GM21390 (cell line): ENCODE results near the gene PPME1.

Experiments
- ATAC-seq: cut with Tn5 transposase; IDR thresholded peaks from one replicate; pipeline ENCODE4 v1.9.1; 2021; ENCODE audit not compliant: unreplicated experiment

The PPME1 gene

GRCh38 chr11:74221816-74222215, 50.7 kb downstream of the PPME1 start:
- no peak for ATAC-seq

DNA sequence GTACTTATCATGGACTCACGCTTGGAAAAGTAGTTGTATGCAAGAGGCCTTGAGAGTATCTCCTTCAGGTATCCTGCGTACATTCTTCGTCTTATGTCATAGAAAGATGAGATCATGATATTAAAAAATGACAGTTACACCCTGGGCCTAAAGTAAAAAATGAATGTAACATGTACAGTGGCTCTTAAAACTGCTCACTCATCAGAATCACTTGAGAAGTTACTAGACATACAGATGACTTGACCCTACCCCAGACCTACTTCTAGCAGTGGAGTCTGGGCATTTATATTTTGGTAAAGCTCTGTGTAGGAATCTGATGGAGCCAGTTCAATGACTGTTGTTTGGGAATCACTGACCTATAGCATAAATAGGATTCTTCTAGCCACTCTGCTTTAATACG, 54.5 kb downstream of the PPME1 start:
- ATAC-seq: no peak

DNA sequence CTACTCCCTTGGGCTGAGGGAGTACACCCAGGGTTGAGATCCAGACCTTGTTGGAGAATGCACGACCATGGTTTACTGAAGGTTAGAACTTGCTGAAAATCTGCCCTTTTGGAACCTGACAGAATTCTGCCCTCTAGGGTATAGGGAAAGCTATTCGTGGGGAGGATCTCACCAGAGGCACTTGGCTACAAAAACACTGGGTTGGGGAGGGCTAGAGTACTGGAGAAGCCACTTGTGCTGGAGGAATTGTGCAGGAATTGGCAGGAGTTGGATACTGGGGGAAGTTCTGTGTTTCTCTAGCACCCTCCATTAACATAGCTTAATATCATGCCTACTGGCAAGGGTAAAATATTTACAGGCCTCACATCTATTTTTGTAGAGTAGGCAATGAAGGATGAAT, 55.8 kb downstream of the PPME1 start:
- ATAC-seq: no peak

GRCh38 chr11:74232311-74232950, 61.3 kb downstream of the PPME1 start:
- no peak for ATAC-seq

DNA sequence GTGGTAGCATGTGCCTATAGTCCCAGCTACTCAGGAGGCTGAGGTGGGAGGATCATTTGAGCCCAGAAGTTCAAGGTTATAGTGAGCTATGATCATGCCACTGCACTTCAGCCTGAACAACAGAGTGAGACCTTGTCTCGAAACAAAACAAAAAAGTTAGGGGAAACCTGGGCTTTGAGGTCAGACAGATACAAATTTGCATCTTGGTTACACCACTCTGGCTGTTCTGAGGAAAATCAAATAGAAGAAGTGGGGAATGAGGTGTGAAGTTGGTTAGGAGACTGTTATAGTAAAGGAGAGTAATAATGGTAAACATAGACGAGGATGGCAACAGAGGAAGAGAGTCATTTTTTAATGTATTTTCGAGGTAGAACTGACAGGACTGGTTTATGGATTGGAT, 62.6 kb downstream of the PPME1 start:
- no peak for ATAC-seq

GRCh38 chr11:74235121-74235520, 64.0 kb downstream of the PPME1 start:
- ATAC-seq: no peak

DNA sequence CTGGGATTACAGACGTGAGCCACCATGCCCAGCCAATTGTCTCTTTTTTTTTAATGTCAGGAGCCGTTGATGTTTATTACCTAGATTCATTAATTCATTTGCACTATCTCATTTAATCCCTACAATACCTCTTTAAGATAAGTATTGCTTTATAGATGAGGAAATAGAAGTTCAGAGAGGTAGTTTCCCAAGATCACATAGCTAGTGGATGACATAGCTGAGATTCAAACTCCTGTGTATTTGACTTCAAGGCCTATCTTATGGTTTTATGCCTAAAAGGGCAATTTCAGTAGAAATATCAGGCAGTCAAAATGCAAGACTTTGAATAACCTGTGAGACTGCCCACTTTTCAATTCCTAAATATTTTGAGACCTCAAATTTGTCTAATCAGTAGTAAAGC, 66.5 kb downstream of the PPME1 start:
- ATAC-seq: no peak

GRCh38 chr11:74238243-74238642, 67.2 kb downstream of the PPME1 start:
- ATAC-seq: no peak

GRCh38 chr11:74248469-74248868, 77.4 kb downstream of the PPME1 start:
- ATAC-seq: no peak

DNA sequence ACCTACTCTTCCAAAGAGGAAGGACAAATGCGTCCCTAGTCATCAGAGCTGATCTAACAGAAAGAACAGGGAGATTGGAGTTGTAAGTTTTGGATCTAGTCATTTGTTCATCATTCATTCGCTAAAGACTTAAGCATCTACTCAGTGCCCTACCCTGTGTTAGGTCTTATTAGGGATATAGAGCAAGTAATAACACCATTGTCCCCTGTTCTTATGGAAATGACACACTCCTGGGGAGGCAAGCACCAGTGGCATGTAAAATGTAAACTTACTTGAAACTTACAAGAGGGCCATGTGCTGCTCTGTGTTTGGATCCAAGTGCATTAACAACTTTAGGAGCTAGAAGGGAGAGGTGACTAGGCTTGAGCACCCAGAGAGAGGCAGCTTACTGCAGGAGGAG, 78.4 kb downstream of the PPME1 start:
- no peak for ATAC-seq

DNA sequence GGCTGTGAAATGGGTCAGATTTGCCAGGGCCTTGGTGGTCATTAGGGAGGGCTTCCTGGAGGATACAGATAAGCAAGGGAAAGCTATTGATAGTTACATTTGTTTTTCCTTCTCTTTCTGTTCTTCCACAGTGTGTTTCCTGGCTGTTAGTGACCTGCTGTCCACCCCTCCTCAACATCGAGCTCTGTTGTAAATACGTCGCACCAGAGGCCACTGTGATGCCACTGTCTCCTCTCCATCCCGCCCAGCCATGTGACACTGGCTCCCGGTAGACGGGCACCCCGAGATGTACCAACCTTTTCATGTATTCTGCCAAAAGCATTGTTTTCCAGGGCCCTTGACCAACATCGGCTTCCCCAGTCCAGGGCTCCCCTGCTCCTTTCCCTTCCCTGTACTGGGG, 82.3 kb downstream of the PPME1 start:
- ATAC-seq: no peak

- no peak for ATAC-seq
Observed at GRCh38 chr11:74255741-74256375, 84.8 kb downstream of the PPME1 start.

DNA sequence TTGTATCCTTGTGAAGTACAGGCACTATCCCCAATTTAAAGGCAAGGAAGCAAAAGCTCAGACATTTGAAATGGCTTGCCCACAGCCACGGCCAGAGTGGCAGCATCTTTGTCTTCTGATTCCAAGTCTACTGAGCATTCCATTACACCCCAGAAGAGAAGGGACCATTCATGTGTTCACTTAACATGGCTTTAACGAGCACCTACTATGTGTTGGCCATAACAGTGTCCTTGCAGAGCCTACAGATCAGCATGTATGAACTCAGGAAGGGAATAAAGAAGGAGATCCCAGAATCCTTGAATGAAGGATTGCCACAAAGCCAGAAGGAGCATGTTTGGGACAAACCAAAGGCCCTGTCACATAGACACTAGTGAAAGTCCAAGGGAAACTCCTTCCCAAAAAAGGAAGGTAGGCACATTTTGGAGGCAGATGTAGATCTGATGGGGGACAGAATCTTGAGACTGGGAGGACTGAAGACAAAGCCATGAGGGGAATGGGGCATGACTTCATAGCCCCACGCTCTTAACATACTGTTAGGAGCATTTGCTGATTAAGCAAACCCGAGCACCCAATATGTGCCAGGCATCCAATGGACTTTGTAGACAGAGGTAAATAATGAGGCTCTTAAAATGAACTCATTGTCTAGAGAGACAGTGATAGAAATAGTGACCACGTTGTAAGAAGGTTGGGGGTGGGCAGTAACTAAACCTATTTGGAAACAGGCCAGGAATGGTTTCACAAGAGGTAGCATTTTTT, 85.5 kb downstream of the PPME1 start:
- ATAC-seq: no peak

DNA sequence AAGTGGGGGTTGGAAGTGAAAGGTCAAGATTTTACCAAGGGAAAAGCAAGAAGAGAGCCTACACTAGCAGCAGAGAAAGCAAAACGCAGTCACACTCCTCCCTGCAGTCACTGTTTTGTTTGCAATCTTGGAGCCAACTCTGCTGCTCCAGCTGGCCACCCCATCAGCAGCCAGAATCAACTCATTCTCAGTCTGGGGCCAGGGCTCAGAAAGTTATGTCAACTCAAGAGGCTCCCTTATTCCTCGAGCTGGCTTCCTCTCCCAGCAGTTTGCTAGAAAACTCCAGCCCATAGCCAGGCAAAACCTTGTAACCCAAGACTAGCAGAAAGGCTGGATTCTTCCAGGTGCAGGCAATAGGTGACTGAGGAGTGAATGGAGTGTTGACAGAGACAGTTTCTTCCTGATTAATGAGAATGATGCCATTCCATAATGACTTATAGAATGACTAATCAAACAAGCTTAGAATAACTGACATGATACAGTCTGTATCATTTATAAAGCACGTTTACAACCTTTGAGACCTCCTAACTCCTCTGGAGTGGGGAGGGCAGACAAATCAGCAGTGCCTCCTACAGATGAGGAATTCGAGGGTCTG, 87.0 kb downstream of the PPME1 start:
- no peak for ATAC-seq

DNA sequence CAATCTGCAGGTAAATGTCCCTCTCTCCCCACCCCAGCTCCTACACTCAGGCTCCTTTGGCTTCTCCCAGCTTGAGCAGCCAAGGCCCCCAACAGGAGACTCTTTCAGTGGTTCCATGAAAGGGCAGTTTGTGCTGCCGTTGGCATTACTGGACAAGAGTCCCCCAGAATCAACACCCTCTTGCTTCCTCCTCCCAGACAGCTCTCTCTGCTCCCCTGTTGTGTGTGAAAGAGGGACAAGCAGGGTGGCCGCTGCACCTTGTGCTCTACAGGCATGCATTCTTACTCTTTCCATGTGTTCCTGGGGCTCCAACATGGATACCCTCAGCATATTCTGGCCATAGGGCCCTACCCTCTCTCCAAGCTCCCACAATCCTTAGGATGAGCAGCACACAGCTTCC, 91.6 kb downstream of the PPME1 start:
- no peak for ATAC-seq

- no peak for ATAC-seq
Observed at GRCh38 chr11:74265256-74265655, 94.2 kb downstream of the PPME1 start.

GRCh38 chr11:74267014-74267413, 95.9 kb downstream of the PPME1 start:
- no peak for ATAC-seq

- ATAC-seq: no peak
Observed at GRCh38 chr11:74268456-74268855, 97.4 kb downstream of the PPME1 start.

GRCh38 chr11:74269161-74269811, 98.2 kb downstream of the PPME1 start:
- no peak for ATAC-seq

DNA sequence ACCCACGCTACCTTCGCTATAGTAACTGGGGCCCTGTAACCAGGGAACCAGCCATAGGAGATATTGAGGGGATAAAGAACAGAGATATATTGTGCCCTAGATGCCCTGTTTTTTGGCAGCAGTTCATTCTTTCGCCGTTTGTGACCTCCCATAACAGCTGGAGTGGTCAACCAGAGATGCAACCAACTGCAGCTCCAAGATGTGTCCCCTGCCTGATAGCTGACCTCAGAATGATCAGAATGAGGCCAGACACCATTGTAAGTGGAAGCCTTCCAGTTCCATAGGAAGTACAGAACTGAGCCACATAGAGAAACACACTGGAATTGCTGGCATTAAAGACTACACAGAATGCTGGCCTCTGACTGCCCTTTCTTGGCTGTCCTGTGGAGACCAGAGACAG, 101.2 kb downstream of the PPME1 start:
- ATAC-seq: no peak

GRCh38 chr11:74276581-74276980, 105.5 kb downstream of the PPME1 start:
- ATAC-seq: no peak
